Mesothelial cell of epicardium (in vitro differentiated cells): ENCODE results near the gene DNM2. TPM values are rescaled to one million over a fixed set of nuclear protein-coding genes. Genes with fewer than 3 reads are reported as not detected.
"Not testable (repeated sequence)": the region's sequence is repeated elsewhere in the genome, so short reads cannot be mapped to it uniquely, and the experiment has no call there.

Experiments used
- DNase-seq, 2 experiments: peaks; one replicate each; pipeline ENCODE4 v3.0.0; 2021; ENCODE audit warnings: low spot score in 2 of 2; ENCODE audit not compliant: unreplicated experiment in 2 of 2
- H3K27ac Mint-ChIP-seq: 2 replicates; pipeline ENCODE4 v1.8.0; 2021; ENCODE audit warnings: mixed read lengths
- H3K27me3 Mint-ChIP-seq: 2 replicates; pipeline ENCODE4 v1.8.0; 2021; ENCODE audit warnings: low read depth, mixed read lengths
- H3K36me3 Mint-ChIP-seq: 2 replicates; pipeline ENCODE4 v1.8.0; 2021; ENCODE audit warnings: mixed read lengths
- H3K4me1 Mint-ChIP-seq: 2 replicates; pipeline ENCODE4 v1.8.0; 2021; ENCODE audit warnings: mixed read lengths
- H3K4me3 Mint-ChIP-seq: 2 replicates; pipeline ENCODE4 v1.8.0; 2021; ENCODE audit warnings: mild to moderate bottlenecking, moderate library complexity, mixed read lengths
- H3K9me3 Mint-ChIP-seq: 2 replicates; pipeline ENCODE4 v1.8.0; 2021; ENCODE audit warnings: mixed read lengths
- total RNA-seq: library from RNA; stranded (reverse); gene quantifications from 3 replicates; pipeline ENCODE4 v1.2.1, GENCODE V29; 2021
- TF ChIP-seq, protein P1 (sequence below): fragments of 200-600 bp; sonication (generic); IDR thresholded peaks from one replicate; pipeline ENCODE4 v1.5.0; 2021; ENCODE audit warnings: antibody characterized with exemption; ENCODE audit not compliant: unreplicated experiment

DNM2 gene
- total RNA-seq, 1 donor from 2014 or later = 128 TPM

DNA sequence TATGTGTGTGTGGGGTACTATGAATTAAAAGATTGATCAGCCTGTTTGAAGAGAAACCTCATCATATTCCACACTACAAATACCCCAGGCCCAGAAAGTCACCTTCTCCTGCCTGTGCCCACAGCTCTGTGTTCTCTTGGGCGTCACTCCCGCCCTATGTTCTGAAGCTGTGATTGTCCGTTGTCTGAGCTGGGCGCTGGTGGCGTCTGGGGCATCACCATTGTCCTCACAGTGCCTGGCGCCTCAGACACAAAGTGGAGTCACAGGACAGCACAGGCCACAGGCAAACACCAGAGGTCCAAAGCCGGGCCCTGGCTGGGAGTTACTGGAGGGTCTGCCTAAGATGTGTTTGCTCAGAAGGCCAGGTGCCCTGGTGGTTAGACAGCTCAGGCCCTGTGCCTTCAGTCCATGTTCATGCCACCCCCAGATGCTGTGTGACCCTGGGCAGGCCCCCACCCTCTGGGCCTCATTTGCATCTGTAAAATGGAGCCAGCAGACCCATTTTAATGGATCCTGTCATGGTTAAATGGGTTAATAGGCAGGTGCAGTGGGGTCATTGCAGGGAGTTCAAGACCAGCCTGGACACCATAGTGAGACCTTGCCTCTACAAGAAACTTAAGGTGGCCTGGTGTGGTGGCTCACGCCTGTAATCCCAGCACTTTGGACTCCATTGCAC lies 34.5 kb downstream of the DNM2 start:
- H3K4me1 Mint-ChIP-seq = no peaks in the 10 kb centered on the region

DNA sequence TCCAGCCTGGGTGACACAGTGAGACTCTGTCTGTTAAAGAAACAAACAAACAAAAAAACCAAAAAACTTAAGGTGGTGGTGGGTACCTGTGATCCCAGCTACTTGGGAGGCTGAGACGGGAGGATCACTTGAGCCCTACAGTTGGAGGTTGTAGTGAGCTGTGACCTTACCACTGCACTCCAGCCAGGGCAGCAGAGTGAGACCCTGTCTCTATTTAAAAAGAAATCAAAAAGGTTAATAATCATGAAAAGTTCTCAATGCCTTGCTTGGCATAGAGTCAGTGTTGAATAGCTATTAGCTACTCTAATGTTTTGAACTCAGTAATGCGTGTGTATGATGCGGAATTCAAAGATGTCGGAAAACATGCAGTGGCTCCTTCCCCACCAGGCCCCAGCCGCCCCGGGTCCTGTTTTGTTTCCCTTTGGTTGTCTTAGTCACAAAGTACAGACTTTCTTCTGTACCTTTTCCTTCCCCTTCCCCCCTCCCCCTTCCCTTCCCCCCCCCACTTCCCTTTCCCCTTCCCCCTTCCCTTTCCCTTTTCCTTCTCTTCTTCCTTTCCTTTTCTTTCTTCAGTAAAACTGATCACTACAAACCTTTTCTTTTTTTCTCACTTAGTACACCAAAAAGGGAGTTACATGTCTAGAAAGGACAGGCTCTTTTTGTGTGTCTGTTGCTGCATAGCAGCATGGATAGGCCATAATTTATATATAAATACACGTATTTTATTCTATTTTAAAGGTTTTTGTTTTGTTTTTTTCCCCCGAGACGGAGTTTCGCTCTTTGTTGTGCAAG lies 35.2 kb downstream of the DNM2 start:
- H3K36me3 Mint-ChIP-seq = no peaks in the 10 kb centered on the region
- TF ChIP-seq, protein P1, sequence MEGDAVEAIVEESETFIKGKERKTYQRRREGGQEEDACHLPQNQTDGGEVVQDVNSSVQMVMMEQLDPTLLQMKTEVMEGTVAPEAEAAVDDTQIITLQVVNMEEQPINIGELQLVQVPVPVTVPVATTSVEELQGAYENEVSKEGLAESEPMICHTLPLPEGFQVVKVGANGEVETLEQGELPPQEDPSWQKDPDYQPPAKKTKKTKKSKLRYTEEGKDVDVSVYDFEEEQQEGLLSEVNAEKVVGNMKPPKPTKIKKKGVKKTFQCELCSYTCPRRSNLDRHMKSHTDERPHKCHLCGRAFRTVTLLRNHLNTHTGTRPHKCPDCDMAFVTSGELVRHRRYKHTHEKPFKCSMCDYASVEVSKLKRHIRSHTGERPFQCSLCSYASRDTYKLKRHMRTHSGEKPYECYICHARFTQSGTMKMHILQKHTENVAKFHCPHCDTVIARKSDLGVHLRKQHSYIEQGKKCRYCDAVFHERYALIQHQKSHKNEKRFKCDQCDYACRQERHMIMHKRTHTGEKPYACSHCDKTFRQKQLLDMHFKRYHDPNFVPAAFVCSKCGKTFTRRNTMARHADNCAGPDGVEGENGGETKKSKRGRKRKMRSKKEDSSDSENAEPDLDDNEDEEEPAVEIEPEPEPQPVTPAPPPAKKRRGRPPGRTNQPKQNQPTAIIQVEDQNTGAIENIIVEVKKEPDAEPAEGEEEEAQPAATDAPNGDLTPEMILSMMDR = no peak
- H3K4me1 Mint-ChIP-seq = no peaks in the 10 kb centered on the region
- H3K27ac Mint-ChIP-seq = peak overlapping the region; percentile 78
- no peak overlapping the region for H3K4me3 Mint-ChIP-seq
- H3K27me3 Mint-ChIP-seq = no peaks in the 10 kb centered on the region
- no peak for DNase-seq
- no peaks in the 10 kb centered on the region for H3K9me3 Mint-ChIP-seq

More for the DNA sequence above, 34.5 kb downstream of the DNM2 start:
- TF ChIP-seq, protein P1 = no peak
- no peaks in the 10 kb centered on the region for H3K9me3 Mint-ChIP-seq
- no peak overlapping the region for H3K4me3 Mint-ChIP-seq
- peak overlapping the region; percentile 91 for H3K27ac Mint-ChIP-seq
- no peak for DNase-seq
- H3K27me3 Mint-ChIP-seq = no peaks in the 10 kb centered on the region
- H3K36me3 Mint-ChIP-seq = no peaks in the 10 kb centered on the region

DNA sequence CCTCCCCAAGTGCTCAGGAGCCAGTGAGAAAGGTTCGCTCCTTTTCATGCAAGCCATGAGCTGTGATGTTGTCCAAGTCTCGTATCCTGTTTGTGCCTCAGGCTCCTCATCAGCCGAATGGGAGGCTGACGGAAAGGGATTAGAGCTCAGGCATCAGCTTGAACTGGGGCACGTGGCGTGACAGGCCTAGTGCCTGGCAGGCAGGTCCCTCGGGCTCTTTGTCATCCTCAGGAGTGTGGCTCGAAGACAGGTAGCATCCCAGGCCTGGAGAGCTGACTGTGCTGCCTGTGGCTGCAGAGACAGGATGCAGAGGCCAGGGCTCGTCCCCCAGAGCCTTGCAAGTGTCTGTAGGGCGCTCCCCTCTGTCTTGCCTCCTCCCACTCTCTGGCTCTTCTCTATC lies 38.5 kb downstream of the DNM2 start:
- no peak for DNase-seq
- Mint-ChIP-seq H3K36me3 (peaks cover 11% of the 10 kb centered on the region), H3K4me1 (no peaks in the 10 kb centered on the region), H3K9me3 (peaks cover 5% of the 10 kb centered on the region), H3K27ac (no peak overlapping the region), H3K4me3 (no peak overlapping the region), H3K27me3 (no peaks in the 10 kb centered on the region)
- TF ChIP-seq, protein P1 = no peak

DNA sequence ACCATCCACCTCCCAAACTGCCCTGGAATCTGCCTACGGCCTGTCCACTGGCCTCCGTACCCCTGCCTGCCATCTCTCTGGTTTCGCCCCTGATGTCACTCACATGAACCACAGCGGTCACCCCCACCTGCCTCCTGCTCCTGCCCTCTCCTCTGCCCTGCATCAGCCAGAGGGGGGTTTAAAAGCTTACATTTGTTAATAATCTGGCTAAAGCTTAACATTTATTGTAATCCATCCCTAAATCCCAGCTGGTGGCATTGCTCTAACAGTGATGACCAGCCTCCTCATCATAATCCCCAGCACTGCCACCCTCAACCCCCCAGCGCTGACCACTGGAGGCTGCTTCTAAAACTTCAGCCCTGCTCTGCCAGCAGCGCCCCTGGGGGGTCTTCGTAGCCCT lies 38.9 kb downstream of the DNM2 start:
- H3K9me3 Mint-ChIP-seq = peaks cover 5% of the 10 kb centered on the region
- no peak overlapping the region for H3K27ac Mint-ChIP-seq
- no peaks in the 10 kb centered on the region for H3K4me1 Mint-ChIP-seq
- DNase-seq = no peak
- TF ChIP-seq, protein P1 = no peak
- H3K4me3 Mint-ChIP-seq = no peak overlapping the region
- peaks cover 13% of the 10 kb centered on the region for H3K36me3 Mint-ChIP-seq
- H3K27me3 Mint-ChIP-seq = no peaks in the 10 kb centered on the region

DNA sequence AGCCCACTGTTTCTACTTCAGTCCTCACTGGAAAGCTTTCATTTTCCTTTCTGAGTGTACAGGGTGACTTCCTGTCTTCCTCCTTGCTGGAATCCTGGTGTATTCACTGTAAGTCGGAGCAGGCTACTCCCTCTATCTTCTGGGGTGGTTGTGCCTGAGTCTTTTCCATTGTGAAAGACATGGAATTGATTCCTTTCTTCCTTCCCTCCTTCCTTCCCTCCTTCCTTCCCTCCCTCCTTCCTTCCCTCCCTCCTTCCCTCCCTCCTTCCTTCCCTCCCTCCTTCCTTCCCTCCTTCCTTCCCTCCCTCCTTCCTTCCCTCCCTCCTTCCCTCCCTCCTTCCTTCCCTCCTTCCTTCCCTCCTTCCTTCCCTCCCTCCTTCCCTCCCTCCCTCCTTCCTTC lies 40.2 kb downstream of the DNM2 start:
- not testable (repeated sequence) for H3K9me3 Mint-ChIP-seq, H3K27me3 Mint-ChIP-seq, DNase-seq, H3K4me1 Mint-ChIP-seq, H3K4me3 Mint-ChIP-seq, H3K27ac Mint-ChIP-seq
- H3K36me3 Mint-ChIP-seq = peaks cover 13% of the 10 kb centered on the region

DNA sequence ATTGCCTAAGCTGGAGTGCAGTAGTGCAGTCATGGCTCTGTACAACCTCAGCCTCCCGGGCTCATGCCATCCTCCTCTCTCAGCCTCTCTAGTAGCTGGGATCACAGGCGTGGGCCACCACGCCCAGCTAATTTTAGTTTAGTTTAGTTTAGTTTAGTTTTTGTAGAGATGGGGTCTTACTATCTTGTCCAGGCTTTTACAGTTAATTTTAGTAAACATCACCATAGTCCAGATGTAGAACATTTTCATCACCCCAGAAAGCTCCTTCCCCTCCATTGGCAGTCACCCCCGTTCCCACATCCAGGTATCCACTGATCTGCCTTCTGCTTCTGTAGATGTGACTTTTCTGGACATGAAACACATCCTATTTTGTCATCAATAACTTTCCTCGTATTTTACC lies 41.1 kb downstream of the DNM2 start:
- Mint-ChIP-seq H3K27ac (no peak overlapping the region), H3K4me3 (no peak overlapping the region), H3K9me3 (peaks cover 5% of the 10 kb centered on the region), H3K27me3 (no peaks in the 10 kb centered on the region), H3K4me1 (no peaks in the 10 kb centered on the region), H3K36me3 (peaks cover 13% of the 10 kb centered on the region)
- TF ChIP-seq, protein P1 = no peak
- DNase-seq = no peak
